IPS-11a (cell line): Measurements from ENCODE around the gene KIAA1671.

ENCODE experiments used
- H3K4me3 ChIP-seq: one replicate; pipeline ENCODE4 v1.5.1; 2013; ENCODE audit warnings: low read depth, low read length, control low read depth

KIAA1671 gene

GRCh38 chr22:25007444-25008106 lies 55.1 kb downstream of the KIAA1671 start:
- H3K4me3 ChIP-seq = no peak overlapping the region

DNA sequence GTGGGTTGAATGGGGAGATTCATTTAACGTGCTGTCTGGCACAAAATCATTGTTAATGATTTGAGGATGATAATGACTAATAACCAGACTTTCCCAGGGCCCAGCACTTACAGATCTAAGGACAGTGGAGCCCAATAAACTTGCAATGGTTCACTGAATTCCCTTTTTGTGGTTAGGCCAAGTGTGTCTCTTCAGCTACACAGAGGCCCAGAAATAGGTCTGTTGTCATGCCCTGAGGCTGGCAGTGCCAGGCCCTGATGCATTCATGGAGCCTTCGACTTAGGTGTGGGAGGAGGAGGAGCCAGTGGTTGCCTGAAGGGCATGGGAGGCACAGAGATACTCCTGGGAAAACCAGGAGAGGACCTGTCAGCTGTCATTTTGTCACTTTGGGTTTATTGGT lies 56.1 kb downstream of the KIAA1671 start:
- H3K4me3 ChIP-seq = no peak overlapping the region

GRCh38 chr22:25012741-25013143 lies 60.2 kb downstream of the KIAA1671 start:
- no peak overlapping the region for H3K4me3 ChIP-seq

GRCh38 chr22:25013607-25014006 lies 61.1 kb downstream of the KIAA1671 start:
- H3K4me3 ChIP-seq = no peak overlapping the region

DNA sequence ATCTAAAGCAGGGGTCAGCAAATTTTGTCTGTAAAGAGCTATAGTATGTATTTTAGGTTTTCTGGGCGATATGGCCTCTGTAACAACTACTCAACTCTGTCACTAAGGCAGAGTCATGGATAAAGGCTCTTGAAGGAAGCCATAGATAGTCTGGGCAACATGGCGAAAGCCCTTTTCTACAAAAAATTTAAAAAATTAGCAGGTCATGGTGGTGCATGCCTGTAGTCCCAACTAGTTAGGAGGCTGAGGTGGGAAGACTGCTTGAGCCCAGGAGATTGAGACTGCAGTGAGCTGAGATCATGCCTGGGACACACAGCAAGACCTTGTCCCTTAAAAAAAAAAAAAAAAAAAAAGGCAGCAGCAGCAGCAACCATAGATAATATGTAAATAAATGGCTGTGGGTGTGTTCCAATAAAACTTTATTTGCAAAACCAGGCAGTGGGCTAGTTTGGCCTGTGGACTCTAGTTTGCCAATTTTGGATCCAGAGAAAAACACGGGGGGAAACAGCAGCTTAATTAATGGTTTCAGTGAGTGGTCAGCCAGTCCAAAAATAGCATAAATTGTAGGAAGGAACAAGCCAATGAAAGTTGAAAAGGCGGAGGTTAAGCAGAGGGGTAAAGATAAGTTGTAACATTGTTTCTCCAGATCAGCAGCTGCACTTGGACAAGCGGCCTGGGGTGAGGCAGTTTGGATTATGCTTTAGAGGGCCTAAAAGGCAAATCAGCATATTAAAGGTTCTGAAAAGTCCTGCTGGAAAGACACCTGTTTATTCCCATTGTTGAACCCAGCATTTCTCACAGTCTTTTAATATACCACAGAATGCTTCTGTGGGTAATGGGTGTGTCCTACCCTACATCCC lies 62.6 kb downstream of the KIAA1671 start:
- no peak overlapping the region for H3K4me3 ChIP-seq

DNA sequence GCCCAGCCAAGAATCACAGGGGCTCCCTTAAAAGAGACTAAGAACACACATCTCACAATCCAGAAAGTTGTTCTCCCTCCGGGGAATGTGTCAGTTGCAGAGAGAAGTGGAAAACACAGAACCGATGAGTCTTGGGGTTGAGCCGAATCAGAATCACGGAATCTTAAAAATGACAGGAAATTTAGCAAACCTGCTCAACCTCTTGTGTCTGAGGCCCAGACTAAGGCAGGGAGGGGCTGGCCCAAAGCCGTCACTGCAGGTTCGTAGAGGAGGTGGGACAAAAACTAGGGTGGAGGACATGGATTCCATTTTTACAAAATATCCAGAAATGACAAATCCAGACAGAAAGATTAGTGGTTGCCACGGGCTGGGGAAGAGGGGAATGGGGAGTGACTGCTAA lies 63.8 kb downstream of the KIAA1671 start:
- no peak overlapping the region for H3K4me3 ChIP-seq

DNA sequence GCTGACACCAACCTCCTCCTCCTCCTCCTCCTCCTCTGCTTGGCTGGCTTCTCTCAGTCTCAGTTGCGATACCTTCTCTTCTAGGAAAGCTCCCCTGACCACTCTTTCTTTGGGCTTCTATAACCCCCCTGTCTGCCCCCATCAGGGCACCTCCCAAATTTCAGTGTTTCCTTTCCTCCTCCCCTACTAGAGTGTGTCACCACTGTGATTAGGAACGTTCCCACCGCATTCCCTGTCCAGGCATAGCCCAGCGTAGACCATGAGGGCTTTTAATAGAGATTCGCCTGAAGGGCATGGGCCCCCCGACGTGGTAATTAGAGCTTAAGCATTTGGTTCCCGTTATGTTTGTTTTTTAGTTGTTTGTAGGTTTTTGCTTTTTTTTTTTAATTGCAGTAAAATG lies 65.5 kb downstream of the KIAA1671 start:
- no peak overlapping the region for H3K4me3 ChIP-seq

- no peak overlapping the region for H3K4me3 ChIP-seq
Observed at GRCh38 chr22:25019427-25020184, 67.1 kb downstream of the KIAA1671 start.

DNA sequence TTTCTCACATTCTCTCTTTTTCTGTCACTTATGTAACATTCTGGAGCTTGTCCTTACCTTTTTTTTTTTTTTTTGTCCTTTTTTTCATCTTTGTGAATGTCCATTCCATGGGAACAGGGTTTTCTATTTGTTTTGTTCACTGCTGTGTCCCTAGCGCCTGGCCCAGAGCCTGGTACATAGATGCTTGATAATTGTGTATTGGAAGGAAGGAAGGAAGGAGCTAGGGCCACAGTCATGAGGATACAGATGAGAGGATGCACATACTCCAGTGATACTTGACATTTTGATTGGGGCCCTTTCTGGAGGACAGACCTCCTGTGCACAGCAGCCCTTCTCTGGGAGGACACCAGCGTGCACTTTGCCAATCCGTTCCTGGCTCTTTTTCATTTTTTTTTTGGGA lies 68.9 kb downstream of the KIAA1671 start:
- H3K4me3 ChIP-seq = no peak overlapping the region

- no peak overlapping the region for H3K4me3 ChIP-seq
Observed at GRCh38 chr22:25021976-25022711, 69.6 kb downstream of the KIAA1671 start.

- H3K4me3 ChIP-seq = no peak overlapping the region
Observed at GRCh38 chr22:25023879-25024278, 71.4 kb downstream of the KIAA1671 start.

DNA sequence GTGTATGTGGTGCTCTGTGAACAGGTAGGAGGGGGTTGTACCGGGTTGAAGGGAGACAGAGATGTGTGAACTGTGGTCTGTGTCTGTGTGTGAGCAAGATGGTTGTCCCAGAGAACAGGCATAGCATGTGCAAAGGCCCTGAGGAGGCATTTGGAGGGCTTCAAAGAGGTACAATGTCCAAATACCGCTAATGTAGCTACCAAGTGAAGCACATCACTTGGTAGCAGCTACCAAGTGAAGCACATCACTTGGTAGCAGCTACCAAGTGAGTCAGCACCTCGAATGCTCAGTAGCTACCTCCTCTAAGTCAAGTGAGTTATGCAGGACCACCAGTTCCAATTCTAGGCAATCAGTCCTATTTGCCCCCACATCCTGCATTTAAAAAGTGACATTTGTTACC lies 72.4 kb downstream of the KIAA1671 start:
- H3K4me3 ChIP-seq = no peak overlapping the region

GRCh38 chr22:25025491-25026400 lies 73.2 kb downstream of the KIAA1671 start:
- H3K4me3 ChIP-seq = no peak overlapping the region

DNA sequence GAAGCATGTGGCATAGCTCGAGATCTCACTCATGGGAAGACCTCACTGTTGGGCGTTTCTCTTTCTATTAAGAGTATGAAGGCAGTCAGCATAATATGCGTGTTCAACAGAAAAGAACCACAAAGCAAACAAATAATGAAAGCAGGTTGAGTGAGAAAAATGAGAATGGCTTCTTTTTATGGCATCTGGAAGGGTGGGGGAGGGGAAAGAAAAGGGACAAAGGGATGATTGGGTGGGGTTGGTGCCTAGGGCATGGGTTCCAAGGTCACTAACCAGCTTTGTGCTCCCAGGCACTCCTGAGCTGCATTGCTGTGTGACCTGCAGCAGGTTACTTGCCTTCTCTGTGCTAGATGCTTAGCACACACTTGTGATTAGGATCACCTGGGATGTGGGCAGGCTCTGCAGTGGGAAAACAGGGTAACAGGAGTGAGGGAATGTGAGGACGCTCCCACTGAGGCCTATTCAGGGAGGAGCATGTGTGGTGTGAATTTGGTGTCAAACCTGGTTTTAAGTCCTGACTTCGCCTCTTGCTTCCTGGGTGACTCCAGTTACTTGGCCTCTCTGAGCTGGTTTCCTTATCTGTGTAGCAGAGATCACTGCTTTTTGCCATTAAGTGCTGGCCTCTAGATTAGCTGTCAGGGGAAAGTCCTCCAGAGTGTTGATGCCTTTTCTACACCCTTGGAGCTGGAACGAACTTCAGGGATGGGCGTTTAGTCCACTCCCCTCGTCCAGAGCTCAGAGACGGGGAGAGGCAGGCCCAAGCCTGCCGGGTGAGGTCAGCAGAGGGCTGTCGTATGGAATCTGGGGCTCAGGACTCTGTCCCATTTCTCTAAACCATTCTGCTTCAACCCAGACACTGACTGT lies 74.8 kb downstream of the KIAA1671 start:
- H3K4me3 ChIP-seq = no peak overlapping the region

- no peak overlapping the region for H3K4me3 ChIP-seq
Observed at GRCh38 chr22:25027959-25028840, 75.7 kb downstream of the KIAA1671 start.

GRCh38 chr22:25028841-25029141 lies 76.3 kb downstream of the KIAA1671 start:
- H3K4me3 ChIP-seq = no peak overlapping the region

GRCh38 chr22:25029181-25029580 lies 76.7 kb downstream of the KIAA1671 start:
- no peak overlapping the region for H3K4me3 ChIP-seq

DNA sequence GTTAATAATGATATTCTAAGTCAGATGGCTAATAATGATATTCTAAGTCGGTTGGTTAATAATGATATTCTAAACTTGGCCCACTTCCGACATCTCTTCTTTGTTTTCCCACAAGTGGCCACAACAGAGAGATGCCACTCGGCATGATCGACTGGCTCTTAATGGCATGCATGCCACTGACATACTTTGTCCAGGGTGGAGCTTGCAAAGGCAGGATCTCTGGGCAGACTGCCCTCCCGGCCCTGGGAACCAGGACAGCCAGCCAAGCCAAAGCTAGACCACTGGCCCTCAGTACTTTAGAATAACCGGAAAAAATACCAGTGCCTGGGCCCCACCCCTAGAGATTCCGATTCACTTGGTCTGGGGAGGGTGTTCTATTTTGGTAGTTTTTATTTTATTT lies 78.1 kb downstream of the KIAA1671 start:
- H3K4me3 ChIP-seq = no peak overlapping the region
